AG09319 (cell line): ENCODE results near the gene LRTM1.

Experiments
- DNase-seq: peaks from one replicate; pipeline ENCODE4 v3.0.0-alpha.2; 2010; ENCODE audit warnings: low read depth; ENCODE audit errors: extremely low read depth
- CTCF ChIP-seq: IDR thresholded peaks from 2 replicates; pipeline ENCODE4 v1.5.1; 2011; ENCODE audit warnings: low read depth, mild to moderate bottlenecking, inconsistent platforms, low read length, moderate library complexity

LRTM1 gene

GRCh38 chr3:54888162-54888561 is 39.7 kb downstream of the LRTM1 start:
- no peak for TF ChIP-seq CTCF
- DNase-seq = no peak

GRCh38 chr3:54882129-54882833 is 45.6 kb downstream of the LRTM1 start:
- no peak for TF ChIP-seq CTCF
- DNase-seq = peak; percentile 88

- no peak for DNase-seq
- TF ChIP-seq CTCF = no peak
Measured at GRCh38 chr3:54878145-54878544, 49.7 kb downstream of the LRTM1 start.

- no peak for TF ChIP-seq CTCF
- DNase-seq = no peak
Measured at GRCh38 chr3:54877730-54878129, 50.1 kb downstream of the LRTM1 start.

- TF ChIP-seq CTCF = no peak
- DNase-seq = no peak
Measured at GRCh38 chr3:54876694-54877093, 51.2 kb downstream of the LRTM1 start.

GRCh38 chr3:54875596-54876268 is 52.1 kb downstream of the LRTM1 start:
- no peak for DNase-seq
- no peak for TF ChIP-seq CTCF

GRCh38 chr3:54874816-54875556 is 52.9 kb downstream of the LRTM1 start:
- no peak for DNase-seq
- TF ChIP-seq CTCF = no peak
